Dedifferentiated amniotic fluid mesenchymal stem cell (primary cell): ENCODE results near the gene NDUFA5.
A peak's percentile ranks its signal among the peaks of the same experiment; 100 is the strongest.

Experiments used
- DNase-seq: peaks from one replicate; pipeline ENCODE4 v3.0.0-alpha.2; 2016; ENCODE audit errors: extremely low spot score

Gene NDUFA5

GRCh38 chr7:123557398-123558288, at the start of gene NDUFA5:
Gene NDUFA5, minus strand, starts transcription at chr7:123557818. Its CDS starts 23 bp downstream, at chr7:123557795.
- DNase-seq = peak; percentile 99

DNA sequence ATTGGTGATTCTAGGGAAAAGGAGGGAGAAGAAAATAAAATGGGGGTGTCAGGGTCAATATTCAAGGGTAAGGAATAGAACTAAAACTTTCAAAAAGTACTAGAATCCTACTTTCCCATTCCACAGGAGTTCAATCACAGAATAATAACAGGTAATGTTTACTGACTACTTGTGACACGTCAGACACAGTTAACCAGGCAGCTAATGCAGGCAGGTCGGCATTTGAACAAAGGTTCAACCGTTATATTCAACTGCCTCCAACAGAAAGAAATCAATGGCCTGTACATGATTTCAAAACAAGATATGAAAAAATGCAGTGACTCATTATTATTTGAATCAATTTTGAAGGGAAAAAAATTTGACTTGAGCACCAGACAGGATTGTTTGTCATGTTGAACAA, 47.1 kb upstream of the NDUFA5 start:
- no peak for DNase-seq

DNA sequence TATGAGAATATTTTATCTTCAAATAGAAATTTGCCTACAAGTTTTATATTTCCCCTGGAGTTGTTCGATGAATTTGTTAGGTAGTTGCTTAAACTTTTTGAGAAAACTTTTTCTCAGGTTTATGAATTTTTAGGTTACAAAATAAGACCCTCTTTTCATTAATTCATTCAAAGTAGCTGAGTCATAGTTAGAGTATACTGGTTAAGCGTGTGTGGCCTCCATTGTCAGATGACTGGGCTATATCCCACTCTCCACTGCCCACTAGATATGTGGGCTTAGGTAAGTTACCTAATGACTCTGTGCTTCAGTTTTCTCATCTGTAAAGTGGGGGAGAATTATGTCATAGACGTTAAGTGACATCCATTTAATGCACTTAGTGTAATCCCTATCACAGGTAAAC, 45.0 kb upstream of the NDUFA5 start:
- no peak for DNase-seq

- DNase-seq = no peak
Measured at GRCh38 chr7:123601530-123601929, 43.9 kb upstream of the NDUFA5 start, which contains the start of gene ASB15. Gene ASB15, plus strand, starts transcription at chr7:123601821. Its CDS starts 12,682 bp downstream, at chr7:123614503.

- no peak for DNase-seq
Measured at GRCh38 chr7:123600876-123601275, 43.3 kb upstream of the NDUFA5 start.

DNA sequence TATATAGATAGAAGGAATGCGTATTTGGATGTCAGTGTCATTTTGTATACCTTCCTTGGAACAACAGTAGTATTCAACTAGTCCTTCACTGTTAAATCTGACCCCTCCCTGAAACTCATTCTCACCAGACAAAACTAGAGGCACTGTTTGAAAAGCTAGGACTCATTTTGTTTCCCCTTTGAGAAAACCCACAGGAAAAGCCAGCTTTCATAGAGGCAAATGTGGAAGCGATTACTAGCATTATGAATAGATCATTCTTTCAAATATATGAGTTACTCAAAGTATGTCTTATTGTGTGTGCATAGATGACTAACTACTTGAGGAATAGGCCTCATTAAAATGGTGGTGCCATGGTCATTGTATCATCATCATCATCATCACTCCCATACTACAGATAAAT, 42.1 kb upstream of the NDUFA5 start:
- DNase-seq = no peak

DNA sequence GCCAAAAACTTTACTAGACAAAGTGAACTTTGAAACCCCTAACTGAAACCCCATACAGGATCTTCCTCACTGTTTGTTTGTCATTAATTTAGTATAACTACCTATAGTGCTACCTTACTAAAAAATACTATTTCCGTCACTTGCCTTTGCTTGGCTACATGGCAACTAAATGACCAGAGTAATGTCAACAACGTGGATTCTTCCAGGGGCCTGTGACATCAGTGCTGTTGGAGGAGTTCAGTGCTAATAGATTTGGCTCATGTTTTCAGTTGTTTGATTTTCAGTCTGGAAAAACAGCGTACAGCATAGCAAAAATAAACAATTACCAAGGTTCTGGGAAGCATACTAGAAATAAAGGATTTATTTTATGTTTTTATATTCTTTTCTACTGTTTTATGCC, 41.0 kb upstream of the NDUFA5 start:
- DNase-seq = no peak

GRCh38 chr7:123594813-123595241, 37.2 kb upstream of the NDUFA5 start:
- no peak for DNase-seq

DNA sequence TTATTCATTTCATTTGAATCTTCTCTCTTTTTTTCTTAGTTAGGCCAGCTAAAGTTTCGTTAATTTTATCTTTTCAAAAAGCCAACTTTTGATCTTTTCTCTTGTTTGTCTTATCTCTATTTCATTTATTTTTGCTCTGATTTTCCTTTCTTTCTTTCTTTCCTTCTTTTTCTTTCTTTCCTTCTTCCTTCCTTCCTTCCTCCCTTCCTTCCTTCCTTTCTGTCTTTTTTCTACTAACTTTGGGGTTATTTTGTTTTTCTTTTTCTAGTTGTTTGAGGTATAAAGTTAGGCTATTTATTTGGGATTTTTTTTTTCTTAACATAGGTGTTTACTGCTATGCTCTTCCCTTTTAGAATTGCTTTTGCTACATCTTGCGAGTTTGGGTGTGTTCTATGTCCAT, 30.8 kb upstream of the NDUFA5 start:
- DNase-seq = no peak

DNA sequence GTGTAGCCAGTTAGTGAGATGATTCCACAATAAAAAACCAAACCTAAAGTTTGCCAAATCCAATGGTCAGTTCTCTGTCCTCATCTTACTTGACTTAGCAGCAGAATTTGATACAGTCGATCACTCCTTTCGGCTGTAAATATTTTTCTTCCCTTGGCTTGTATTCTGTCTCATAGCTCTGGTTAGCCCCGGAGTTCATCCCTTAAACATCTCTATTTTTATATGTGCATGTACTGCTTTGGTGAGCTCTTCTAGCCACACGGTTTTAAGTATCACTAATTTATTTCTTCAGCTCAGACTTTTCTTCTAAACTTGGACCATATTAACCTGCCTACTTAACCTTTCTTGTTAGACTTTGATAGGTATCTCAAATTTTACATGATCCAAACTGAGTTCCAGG, 26.2 kb upstream of the NDUFA5 start:
- DNase-seq = no peak

- no peak for DNase-seq
Measured at GRCh38 chr7:123581162-123581459, 23.5 kb upstream of the NDUFA5 start.

- DNase-seq = peak; percentile 65
Measured at GRCh38 chr7:123580406-123581161, 23.0 kb upstream of the NDUFA5 start.

- no peak for DNase-seq
Measured at GRCh38 chr7:123579416-123579815, 21.8 kb upstream of the NDUFA5 start.

- no peak for DNase-seq
Measured at GRCh38 chr7:123573896-123574467, 16.4 kb upstream of the NDUFA5 start.

DNA sequence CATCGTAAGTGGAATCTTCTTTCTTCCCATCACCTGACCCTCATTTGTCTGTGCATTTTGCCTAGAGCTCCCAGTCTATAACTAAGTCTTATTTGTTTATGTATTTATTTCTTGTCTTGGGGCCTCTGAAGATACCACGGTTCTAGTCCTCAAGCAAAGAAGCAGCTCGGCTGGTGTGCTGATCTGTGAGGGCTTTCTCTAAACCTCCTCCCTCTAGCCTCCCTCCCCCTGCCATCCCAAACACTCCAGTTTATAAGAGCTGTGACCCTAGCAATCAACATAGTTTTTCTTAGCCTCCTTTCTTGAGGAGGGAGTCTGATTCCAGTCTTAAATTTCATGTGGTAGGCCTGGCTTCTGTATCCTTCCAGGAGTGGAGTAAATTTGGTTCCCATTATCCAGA, 15.7 kb upstream of the NDUFA5 start:
- DNase-seq = no peak

DNA sequence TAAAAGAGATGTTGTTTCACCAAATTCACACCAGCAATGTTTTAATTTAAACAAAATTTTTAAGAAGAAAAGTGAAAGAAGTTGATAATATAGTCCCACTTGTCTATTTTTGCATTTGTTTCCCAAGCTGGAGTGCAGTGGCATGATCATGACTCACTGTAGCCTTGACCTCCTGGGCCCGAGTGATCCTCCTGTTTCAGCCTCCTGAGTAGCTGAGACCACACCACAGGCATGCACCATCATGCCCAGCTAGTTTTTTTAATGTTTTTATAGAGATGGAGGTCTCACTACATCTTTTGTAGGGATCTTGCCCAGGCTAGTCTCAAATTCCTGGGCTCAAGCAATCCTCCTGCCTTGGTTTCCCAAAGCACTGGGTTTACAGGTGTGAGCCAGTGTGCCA, 14.1 kb upstream of the NDUFA5 start:
- DNase-seq = no peak

DNA sequence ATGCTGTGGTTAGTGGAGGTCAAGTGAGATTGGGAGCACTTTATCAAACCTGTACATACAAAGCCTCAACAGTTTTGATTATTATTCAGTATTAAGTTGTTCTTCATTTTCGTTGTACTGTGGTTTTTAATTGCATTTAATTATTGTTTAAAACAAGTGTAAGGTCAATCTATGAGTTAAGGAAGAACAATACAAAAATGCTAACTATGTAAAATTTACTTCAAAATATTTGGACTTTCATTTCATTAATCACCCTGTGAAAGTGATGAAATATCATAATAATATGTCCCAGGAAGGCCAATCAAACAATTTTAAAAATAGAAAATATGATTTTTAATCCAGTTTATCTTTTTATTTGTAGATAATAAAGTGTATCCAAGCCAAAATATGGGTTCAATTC, 13.6 kb upstream of the NDUFA5 start:
- DNase-seq = no peak

DNA sequence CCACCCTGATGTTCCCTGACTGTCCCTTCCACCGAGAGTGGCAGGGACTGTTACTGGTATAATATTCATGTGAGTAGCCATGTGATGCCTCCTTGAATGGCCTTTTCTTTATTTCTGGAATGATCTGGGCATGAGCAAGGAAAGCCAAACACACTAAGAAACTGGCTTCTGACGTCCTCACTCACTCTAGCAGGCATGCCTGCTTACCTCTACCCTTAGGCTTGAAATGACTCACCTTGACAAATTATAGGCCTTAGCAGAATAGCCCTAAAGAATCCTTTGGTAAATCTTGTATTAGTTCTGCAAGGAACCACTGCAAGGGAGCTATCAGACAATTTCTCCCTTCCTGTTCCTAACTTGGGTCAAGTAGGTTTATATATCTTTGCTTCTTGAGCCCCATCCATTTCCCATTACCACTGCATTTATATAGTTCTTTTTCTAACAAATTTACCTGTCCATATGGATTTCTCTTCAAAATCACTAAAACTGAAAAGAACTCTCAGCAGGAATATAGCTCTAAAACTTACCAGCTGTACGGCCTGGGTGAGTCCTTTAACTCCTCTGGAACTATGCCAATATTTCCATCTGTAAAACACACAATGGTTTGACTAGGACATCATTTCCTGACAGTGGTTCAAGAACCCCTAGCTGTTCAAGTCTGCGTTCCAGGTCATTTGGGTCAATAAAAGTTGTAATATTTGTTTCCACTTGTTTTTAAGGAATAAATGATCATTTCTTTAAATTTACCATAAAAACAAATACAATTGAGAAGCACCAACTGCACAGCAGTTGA, 13.0 kb upstream of the NDUFA5 start:
- no peak for DNase-seq

- no peak for DNase-seq
Measured at GRCh38 chr7:123569352-123570010, 11.9 kb upstream of the NDUFA5 start.

GRCh38 chr7:123562121-123562520, 4.5 kb upstream of the NDUFA5 start:
- DNase-seq = no peak

DNA sequence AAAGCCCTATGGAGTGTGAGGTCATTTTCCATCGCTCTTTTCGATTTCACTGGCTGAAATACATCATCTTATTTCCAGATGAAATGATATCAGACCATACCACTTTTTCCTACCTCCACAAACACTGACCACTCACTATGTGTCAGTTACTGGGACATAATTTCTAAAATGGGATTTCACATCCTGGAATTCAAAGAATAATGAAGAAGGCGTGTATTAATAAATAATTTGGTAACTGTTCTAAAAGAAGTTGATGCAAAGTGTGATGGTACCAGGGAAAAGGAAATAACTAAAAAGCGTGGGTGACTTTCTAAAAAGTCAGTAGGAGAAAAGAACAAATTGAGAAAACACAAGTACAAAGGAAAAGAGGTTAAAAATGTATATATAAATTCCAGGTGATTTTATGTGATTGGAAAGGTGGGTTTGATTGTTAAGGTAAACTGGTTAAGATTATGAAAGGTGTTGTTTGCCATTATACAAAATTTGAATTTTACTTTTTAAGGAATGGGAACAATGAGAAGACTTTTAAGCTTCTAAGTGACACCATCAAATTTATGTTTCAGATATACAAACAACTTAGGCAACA, 764 bp upstream of the NDUFA5 start:
- no peak for DNase-seq
